Measurements from ENCODE around the gene RGS14. TPM values are rescaled to one million over a fixed set of nuclear protein-coding genes. Genes with fewer than 3 reads are reported as not detected.

RGS14 gene
- total RNA-seq, 2 donors from 2014 or later, result 9.1 to 10.1 TPM

DNA sequence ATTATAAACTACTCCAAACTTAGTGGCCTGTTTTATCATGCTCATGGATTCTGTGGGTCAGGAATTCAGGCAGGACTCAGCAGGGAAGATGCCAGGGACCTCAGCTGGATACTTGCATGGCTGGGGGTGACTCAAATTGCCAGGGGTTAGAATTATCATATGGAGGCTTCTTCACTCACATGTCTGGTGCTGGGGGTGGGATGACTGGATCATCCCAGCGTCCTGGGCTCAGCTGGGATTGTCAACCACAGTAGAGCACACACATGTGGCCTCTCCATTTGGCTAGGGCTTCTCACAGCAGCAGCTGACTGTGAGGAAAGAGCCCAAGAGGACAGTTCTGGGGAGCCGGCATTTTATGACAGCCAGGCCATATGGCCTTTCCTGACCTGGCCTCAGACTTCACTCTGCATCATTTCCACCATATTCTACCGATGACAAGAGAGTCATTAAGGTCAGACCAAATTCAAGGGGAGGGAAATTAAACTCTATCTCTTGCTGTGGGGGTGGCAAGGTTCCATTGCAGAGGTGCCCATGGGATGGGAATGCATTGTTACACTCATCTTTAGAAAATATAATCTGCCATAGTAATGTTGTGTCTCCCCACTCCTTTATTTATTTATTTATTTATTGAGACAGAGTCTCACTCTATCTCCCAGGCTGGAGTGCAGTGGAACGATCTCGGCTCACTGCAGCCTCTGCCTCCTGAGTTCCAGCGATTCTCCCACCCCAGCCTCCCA is 63.5 kb downstream of the RGS14 start:
- H3K27ac ChIP-seq, result no peak overlapping the region

More for the DNA sequence above, 63.5 kb downstream of the RGS14 start:
- Histone ChIP-seq H3K9me3 (no peaks in the 10 kb centered on the region), H3K4me1 (peaks cover 7% of the 10 kb centered on the region), H3K4me3 (no peak overlapping the region), H3K27me3 (no peaks in the 10 kb centered on the region), H3K9ac (ENCODE audit: low read depth in 2 of 2, low read length in 2 of 2) (no peak overlapping the region), H3K36me3 (no peaks in the 10 kb centered on the region)
- no peak for DNase-seq
- intact Hi-C loops (cut with DNase I), result no loop called here
- TF ChIP-seq, protein P1, sequence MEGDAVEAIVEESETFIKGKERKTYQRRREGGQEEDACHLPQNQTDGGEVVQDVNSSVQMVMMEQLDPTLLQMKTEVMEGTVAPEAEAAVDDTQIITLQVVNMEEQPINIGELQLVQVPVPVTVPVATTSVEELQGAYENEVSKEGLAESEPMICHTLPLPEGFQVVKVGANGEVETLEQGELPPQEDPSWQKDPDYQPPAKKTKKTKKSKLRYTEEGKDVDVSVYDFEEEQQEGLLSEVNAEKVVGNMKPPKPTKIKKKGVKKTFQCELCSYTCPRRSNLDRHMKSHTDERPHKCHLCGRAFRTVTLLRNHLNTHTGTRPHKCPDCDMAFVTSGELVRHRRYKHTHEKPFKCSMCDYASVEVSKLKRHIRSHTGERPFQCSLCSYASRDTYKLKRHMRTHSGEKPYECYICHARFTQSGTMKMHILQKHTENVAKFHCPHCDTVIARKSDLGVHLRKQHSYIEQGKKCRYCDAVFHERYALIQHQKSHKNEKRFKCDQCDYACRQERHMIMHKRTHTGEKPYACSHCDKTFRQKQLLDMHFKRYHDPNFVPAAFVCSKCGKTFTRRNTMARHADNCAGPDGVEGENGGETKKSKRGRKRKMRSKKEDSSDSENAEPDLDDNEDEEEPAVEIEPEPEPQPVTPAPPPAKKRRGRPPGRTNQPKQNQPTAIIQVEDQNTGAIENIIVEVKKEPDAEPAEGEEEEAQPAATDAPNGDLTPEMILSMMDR (IDR thresholded peaks at IDR 0.05), result no peak

Other genes starting within 250 kb of the RGS14 start
- 10 to 100 TPM; 53.0 to 77.9 TPM for gene NSD1, start 224.2 kb upstream of the RGS14 start, total RNA-seq
- 10 to 100 TPM; 32.9 to 39.5 TPM for gene RAB24, start 54.2 kb upstream of the RGS14 start, total RNA-seq
- 100 to 1,000 TPM; 245 to 396 TPM for gene PRELID1, start 54.1 kb upstream of the RGS14 start, total RNA-seq
- gene MXD3, start 46.0 kb upstream of the RGS14 start, total RNA-seq, result 10 to 100 TPM in 1 of 2 donors, 1 to 10 TPM in 1; 9.3 to 36.4 TPM
- 100 to 1,000 TPM; 137 to 185 TPM for gene LMAN2, start 6.3 kb upstream of the RGS14 start, total RNA-seq
- gene SLC34A1, start 26.5 kb downstream of the RGS14 start, total RNA-seq, result not detected
- gene PFN3, start 42.7 kb downstream of the RGS14 start, total RNA-seq, result not detected
- gene F12, start 51.6 kb downstream of the RGS14 start, total RNA-seq, result 10 to 100 TPM; 14.7 to 34.0 TPM
- 10 to 100 TPM; 38.0 to 64.4 TPM for gene GRK6, start 68.8 kb downstream of the RGS14 start, total RNA-seq
- gene PRR7, start 88.9 kb downstream of the RGS14 start, total RNA-seq, result 1 to 10 TPM; 3.9 to 5.0 TPM
- 10 to 100 TPM in 1 of 2 donors, 1 to 10 TPM in 1; 9.3 to 18.8 TPM for gene DBN1, start 115.7 kb downstream of the RGS14 start, total RNA-seq
- 10 to 100 TPM; 19.7 to 44.9 TPM for gene PDLIM7, start 139.7 kb downstream of the RGS14 start, total RNA-seq
- gene DOK3, start 151.9 kb downstream of the RGS14 start, total RNA-seq, result 1 to 10 TPM; 4.1 to 8.9 TPM
- gene DDX41, start 159.0 kb downstream of the RGS14 start, total RNA-seq, result 100 to 1,000 TPM in 1 of 2 donors, 10 to 100 TPM in 1; 84.3 to 134 TPM
- gene FAM193B, start 196.6 kb downstream of the RGS14 start, total RNA-seq, result 10 to 100 TPM; 39.4 to 78.6 TPM
- 100 to 1,000 TPM; 187 to 303 TPM for gene TMED9, start 234.3 kb downstream of the RGS14 start, total RNA-seq
- gene B4GALT7, start 242.2 kb downstream of the RGS14 start, total RNA-seq, result 10 to 100 TPM; 19.2 to 30.3 TPM